Skeletal muscle cell (primary cell): ENCODE results near the gene SLC30A1.

Experiments
- DNase-seq: peaks from one replicate; pipeline ENCODE4 v3.0.0-alpha.2; 2010; ENCODE audit warnings: low read depth
- H3K4me3 ChIP-seq: 2 replicates; pipeline ENCODE4 v1.5.1; 2011; ENCODE audit warnings: low read depth, mild to moderate bottlenecking, control low read depth, low read length, moderate library complexity

Gene SLC30A1

DNA sequence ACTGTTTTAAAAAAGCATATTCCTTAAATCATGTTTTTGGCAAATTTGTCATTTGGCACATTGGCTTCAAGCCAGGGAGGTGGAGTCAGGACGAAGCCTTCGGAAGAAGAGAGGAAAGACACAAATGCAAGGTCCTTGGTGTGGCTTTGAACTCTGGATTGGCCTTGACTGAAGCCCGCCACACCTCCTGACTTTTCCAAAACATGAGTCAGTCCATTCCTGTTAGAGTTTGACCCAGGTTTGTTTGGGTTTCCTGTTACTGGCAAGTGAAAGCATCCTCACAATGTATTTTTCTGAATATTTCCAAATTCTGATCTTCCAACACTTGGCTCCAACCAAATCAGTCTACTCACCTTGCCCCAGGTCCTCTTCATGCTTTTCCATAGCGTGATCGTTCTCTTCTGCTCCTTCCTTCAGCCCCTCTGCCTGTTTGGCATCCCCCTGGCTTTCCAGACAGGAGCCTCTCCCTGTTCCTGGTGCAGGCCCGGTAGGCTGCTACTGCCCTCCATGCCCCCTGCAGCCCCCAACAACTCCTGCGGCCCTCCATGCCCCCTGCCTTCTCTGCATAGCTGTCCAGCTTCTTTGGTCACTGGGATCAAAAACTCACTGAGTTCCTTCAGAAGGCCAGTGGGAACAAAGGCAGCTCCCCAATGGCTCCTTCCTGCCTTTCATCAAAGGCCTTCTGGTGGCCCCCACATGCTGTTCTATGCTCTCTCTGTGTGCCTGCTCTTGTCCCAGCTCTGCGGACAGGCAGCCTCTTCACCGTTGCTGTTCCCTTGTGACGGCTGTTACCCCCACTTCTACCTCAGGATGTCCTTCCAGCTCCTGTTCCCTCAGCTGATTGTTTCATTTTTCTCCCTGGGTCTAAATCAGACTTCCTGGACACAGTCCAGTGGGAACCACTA, 30.4 kb upstream of the SLC30A1 start:
- DNase-seq, result no peak
- H3K4me3 ChIP-seq, result no peak overlapping the region

DNA sequence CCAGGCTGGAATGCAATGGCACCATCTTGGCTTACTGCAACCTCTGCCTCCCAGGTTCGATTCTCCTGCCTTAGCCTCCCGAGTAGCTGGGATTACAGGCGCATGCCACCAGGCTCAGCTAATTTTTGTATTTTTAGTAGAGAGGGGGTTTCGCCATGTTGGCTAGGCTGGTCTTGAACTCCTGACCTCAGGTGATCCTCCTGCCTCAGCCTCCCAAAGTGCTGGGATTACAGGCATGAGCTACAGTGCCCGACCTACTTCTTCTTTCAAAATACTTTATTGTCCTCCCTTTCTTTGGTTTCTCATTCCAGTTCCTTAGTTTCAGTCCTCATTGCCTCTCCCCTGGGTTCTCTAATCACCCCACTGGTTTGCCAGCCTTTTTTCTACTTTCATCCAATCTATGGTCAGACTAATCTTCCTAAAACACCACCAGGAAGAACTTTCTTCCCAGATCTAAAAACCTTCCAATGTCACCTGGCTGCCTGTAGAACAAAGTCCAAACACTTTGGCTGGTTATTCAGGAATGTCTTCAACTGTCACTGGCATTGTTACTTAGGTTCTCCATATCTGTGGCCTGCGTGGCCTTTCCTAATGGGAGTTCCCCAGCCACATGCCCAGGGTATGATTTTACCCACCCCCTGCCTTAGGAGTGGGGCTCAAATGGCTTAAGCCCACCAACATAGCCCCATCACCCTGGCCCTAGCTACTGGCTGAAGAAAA, 29.0 kb upstream of the SLC30A1 start:
- no peak for DNase-seq
- H3K4me3 ChIP-seq, result no peak overlapping the region

DNA sequence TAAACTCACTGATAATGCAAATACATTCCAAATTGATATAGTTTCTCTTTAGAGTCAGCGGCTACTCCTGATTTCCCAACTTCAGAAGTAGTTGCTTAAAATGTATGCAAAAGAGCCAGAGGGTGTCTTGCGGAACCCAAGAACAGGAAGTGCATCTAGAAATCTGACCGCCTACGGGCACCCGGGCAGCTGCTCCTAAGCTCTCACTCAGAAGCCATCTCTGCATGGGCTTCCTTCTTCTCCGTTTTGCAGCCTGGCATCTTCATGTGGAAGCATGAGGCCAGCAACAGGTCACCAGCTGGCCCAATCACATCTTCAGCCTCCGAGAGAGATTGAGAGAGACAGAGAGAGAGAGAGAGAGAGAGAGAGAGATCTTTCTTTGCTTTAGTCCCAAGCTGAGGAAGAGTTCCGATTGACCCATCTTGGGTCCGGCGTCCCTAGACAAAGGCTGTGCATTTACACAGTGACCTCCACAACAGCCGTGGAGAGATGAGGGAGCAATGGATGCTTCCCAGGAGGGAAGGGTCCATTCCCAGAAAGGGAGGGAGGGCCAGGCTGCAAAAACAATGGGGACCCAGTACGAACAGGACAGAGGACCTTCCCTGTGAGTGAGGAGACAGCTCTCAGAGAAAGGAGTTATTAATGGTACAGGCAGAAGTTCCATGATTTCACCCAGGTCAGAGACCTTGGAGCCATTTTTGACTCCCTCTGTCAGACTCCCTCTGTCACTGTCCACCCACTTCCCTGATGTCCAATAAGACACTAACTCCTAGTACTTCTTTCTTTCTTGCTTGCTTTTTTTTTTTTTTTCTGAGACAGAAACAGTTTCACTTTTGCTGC, 28.2 kb upstream of the SLC30A1 start:
- no peak for DNase-seq
- no peak overlapping the region for H3K4me3 ChIP-seq

DNA sequence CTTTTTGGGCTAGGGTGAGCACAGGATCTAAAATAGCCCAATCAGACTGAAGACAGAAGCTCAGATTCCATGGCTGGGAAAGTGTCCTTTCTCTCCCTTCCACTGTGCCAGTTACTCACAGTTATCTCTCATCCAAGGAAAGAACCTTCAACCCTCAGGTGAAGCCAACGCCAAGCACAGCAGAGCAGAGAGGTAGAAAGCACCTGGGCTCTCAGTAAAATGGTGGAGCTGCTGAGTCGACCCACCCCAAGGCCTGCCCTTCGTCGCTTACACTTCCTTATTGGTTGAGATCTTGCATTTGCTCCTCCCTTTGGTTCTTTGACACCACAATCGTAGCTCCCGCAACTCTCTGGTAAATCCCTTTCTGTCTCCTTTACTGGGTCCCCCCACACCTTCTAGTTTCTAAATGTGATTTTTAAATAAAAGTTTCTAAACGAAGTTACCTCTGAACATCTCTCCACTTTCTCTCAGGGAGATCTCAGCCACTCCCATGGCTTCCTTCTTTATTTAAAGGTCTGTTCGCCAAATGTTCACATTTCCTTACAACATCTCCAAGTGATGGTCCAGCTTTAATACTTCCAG, 27.5 kb upstream of the SLC30A1 start:
- no peak overlapping the region for H3K4me3 ChIP-seq
- no peak for DNase-seq

DNA sequence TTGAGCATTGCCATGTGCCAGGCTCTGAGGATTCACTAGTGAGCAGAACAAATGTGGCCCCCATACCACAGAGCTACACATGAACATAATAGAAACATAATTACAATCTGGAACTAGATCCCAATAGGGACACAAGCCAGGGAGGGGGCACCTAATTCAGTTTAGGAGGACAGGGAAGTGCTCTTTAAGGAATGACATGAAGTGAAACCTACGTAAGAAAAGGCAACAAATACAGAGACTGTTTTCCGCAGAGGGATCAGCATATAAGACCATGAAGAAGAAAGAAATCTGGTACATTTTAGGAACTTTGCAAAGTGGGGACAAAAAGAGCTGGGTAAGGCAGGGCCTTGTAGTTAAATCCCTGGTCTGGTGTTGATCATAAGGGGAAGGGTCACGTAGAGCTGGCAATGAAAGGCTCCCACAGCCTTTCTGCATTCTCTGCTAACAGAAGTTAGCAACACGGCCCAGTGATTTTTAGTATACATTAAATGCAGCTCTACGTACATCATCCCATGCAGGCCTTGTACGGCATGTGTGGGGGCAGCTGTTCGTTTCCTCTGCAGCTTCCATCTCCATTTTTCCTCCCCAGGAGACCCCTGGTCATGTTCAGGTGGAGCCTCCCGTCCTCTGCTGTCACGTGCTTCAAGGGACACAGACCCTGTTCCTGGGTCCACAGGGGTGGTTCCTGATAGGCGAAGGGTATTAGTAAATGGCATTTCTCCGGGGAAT, 26.8 kb upstream of the SLC30A1 start:
- no peak overlapping the region for H3K4me3 ChIP-seq
- DNase-seq, result no peak

DNA sequence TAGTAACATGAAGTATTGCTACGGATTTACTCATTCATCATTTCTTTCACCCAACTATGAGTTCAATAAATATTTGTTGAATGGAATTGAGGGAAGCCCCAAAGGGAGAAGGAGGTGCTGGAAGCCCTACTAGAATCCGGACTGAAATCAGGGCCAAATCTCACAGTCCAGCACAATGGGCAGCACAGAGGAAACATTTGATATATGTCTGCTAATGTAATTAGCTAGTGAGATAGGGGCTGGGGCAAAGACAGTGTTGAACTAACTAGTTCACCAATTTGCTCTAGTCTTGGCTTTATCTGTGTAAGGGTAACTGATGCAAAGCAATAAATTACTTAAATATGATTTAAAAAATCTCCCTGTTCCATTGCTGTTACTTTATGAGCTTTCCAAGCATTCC, 26.1 kb upstream of the SLC30A1 start:
- H3K4me3 ChIP-seq, result no peak overlapping the region

DNA sequence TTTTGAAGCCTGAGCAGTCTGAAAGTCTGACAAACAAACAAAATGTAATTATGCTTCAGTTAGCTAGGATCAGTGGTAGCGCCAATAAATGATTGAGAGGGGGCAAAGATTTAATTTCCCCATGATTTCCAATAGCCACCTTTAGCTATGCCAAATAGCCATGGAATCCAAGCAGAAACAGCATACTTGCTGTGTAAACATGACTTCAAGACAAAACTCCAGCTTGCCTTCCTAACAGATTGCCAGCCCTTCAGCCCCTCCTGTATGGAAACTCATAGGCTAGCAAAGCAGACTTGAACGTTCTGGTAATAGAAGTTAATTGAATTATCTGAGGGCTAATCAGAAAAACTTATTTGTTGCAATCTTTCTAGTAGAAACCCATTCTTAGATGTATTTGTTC, 25.6 kb upstream of the SLC30A1 start:
- H3K4me3 ChIP-seq, result no peak overlapping the region
- no peak for DNase-seq

More for the DNA sequence above, 26.1 kb upstream of the SLC30A1 start:
- no peak for DNase-seq

DNA sequence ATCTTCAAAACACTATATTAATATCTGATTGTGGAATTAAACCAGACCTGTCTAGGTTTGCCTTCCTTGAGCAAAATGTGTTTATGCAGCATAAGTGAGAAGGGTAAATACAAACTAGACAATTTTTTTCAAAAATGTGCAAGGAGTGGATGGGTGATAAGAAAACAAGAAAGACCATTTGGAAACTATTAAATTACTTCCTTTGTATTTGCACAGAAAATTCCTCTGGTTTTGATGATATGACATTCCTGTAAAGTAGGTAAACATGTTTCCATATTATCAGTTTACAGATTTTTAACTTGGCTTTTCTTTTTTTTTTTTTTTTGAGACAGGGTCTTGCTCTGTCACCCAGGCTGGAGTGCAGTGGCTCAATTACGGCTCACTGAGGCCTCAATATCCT, 24.8 kb upstream of the SLC30A1 start:
- no peak for DNase-seq
- no peak overlapping the region for H3K4me3 ChIP-seq

DNA sequence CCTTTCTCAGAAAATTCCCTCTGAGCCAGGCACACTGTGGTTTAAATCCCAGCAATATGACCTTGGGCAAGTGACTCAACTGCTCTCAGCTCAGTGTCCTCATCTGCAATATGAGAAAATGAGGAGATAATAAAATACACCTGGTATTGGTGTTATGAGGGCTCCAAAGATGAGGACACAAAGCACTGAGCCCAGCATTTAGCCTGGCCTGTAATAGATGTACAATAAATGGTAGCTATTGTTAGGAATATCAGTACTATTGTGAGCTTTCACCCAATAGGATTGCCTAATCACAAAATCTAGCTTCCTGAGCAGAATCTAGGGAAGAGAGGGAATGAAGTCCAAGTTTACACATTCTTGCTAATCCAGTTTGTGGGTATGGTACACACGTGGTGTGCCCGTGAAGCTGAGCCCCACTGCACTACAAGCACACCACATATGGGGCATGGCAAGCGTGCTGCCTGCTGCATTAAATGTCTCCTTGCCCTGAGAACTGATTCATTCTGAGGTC, 24.3 kb upstream of the SLC30A1 start:
- DNase-seq, result no peak
- H3K4me3 ChIP-seq, result no peak overlapping the region

DNA sequence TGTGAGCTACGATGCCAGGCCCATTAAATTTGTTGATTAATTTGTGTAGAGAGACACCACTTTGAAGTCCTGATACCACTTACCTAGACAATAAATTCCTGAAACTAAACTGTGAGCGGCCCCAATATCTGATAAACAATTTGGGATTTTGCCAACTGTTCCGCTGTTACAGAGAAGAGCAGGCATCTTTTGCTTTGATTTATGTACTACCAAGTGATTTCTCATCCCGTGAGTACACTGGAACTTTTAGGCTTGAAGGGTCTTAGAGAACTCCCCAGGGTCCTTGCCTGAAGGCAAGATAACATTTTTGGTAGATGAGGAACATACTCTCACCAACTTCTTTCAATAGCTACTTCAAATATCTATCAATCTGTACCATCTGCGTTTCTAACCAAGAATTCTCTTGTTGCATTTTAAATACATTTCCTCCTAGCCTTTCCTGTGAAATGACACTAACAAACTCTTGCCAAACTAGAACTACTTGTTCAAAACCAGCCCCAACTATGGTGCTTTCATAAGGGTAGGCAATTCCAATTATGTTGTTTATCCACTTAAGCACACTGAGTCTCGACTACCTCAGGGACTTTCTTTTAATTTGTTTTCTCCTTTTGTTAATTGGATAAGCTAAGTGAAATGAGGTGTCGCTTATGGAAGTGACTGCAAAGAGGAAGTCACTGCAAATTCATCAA, 23.2 kb upstream of the SLC30A1 start:
- no peak for DNase-seq
- H3K4me3 ChIP-seq, result no peak overlapping the region

DNA sequence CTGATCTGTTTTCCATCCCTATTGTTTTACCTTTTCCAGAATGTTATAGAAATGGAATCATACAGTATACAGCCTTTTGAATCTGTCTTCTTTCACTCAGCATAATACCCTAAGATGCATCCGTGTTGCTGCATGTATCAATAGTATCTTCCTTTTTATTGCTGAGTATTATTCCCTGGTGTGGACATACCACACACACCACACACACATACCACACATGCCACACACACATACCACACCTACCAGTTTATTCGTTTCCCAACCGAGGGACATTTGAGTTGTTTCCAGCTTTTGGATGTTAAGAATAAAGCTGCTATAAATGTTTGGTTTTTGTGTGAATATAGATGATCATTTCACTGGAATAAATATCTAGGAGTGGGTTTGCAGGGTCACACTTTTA, 22.2 kb upstream of the SLC30A1 start:
- no peak for DNase-seq

DNA sequence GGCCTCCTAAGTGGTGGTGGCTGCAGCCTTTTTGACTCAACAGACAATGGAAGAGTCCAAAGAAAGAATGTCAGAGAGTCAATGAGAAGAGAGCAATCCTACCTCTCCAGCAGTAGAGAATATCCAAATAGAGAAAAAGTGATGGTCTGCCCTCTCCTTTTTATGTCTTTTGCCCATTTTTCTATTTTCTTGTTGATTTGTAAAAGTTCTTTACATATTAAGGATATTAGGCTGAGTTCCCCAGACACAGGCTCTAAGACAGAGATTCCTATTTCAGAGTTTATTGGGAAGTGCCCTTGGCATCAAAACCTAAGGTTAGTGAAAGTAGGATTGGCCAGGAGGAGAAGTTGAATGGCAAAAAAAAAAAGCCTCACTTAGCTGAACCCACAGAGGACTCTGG, 20.3 kb upstream of the SLC30A1 start:
- DNase-seq, result no peak
- H3K4me3 ChIP-seq, result no peak overlapping the region

More for the DNA sequence above, 22.2 kb upstream of the SLC30A1 start:
- no peak overlapping the region for H3K4me3 ChIP-seq

DNA sequence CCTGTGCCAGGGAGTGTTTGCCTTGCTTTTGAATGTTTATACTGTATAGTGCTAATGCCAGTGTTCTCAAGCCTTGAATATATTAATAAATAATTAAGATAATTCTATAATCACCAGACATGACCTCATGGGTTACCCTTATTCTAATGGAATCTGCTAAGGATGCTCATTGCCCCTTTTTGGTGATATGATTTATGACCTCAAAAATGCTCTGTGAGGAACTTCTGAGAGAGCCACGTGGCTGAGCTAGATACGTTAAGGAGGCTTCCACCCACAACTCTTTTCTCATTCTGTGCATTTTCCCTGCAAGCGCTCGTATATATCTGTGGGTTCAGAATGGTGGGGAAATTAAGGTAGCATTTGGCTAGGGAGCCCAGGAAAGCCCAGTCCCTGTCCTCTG, 19.6 kb upstream of the SLC30A1 start:
- H3K4me3 ChIP-seq, result no peak overlapping the region
- no peak for DNase-seq

DNA sequence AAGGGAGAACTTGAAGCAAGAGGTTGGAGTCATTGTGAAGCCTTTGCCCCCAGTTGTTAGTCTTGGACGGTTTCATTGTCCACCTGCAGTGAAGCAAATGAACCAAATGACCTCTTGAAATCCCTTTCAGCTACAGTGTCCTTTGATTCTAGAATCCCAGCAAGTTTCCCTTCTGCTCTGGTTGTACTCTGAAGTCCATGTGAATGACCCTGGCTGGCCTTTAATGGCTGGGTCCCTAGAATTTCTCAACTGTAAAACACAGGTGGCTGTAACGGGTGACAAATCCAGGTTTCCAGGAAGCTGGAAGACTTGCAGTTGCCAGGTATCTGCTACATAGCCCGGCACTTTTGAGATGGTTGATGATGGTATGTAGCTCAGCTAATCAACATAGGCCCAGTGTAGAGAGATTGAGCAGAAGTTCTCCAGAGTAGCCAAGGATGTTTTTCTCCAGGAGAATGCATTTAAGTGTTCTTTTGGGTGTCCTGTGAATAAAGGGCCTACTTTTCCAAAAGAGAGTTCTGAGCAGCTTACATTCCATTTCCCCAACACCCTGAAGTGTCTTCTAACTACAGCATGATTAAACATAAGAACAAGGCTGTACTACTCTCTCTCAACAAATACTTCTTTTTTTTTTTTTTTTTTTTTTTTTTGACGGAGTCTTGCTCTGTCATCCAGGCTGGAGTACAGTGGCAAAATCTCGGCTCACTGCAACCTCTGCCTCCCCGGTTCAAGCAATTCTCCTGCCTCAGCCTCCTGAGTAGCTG, 17.6 kb upstream of the SLC30A1 start:
- DNase-seq, result no peak
- no peak overlapping the region for H3K4me3 ChIP-seq

DNA sequence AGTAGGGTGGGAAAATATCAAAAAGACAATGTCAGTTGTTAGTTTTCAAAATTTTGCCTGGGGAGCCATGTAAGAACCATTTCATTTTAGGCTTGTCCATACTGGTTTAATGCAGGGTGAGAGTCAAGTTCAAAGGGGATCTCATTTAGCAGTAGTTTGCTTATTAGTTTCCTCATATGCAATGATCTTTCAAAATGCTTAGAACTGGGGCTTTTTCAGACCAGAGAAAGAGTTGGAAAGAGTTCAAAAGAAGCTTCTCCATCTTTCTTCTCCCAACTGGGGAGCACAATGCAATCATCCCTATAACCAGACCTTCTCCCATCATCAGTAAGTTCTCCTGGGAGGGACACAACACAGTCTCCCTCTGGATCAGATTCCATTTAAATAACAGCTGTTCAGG, 16.5 kb upstream of the SLC30A1 start:
- no peak for DNase-seq
- no peak overlapping the region for H3K4me3 ChIP-seq

DNA sequence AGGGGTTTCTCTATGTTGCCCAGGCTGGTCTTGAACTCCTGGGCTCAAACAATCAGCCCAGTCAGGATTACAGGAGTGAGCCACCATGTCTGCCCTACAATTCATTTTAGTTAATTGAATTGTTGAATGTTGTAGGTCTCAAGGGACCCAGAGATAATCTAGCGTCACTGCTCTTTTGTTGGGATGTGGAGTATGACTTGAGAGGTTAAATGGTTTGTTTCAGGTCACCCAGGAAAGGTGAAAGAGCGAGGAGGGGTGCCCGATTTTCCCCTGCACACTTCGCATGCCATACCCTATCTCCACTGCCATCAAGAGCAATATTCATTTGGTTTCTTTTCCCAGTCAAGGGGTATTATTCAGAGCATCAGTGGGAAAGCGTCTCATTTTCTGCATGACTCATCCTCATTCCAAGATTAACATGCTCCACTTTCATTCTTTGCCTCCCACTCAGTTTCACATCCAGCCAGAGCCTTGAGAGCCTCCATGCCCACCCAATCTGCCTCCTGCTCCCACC, 13.1 kb upstream of the SLC30A1 start:
- no peak overlapping the region for H3K4me3 ChIP-seq
- DNase-seq, result peak; percentile 49
